Fibroblast of mammary gland (primary cell): ENCODE results near the gene PAPSS2.
"Not testable (repeated sequence)": the region's sequence is repeated elsewhere in the genome, so short reads cannot be mapped to it uniquely, and the experiment has no call there.

Experiments used
- DNase-seq: peaks from one replicate; pipeline ENCODE4 v3.0.0-alpha.2; 2010; ENCODE audit warnings: low read depth
- H3K4me3 ChIP-seq: 2 replicates; pipeline ENCODE4 v1.5.1; 2011; ENCODE audit warnings: low read depth, mild to moderate bottlenecking, low read length, moderate library complexity; ENCODE audit not compliant: control insufficient read depth
- TF ChIP-seq, protein P1 (sequence below): conservative IDR thresholded peaks from 2 replicates; pipeline ENCODE4 v1.5.1; 2011; ENCODE audit warnings: low read depth, low read length, inconsistent platforms; ENCODE audit not compliant: control insufficient read depth, insufficient read depth

Gene PAPSS2

DNA sequence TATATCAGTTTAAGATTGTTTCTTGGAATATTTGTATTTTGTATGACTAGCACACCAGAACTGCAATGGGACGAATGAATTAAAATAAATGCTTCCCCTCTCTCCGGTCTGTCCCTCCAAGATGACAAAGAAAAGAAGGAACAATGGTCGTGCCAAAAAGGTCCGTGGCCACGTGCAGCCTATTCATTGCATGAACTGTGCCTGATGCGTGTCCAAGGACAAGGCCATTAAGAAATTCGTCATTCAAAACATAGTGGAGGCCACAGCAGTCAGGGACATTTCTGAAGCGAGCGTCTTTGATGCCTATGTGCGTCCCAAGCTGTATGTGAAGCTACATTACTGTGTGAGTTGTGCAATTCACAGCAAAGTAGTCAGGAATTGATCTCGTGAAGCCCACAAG lies 17.2 kb upstream of the PAPSS2 start:
- no peak overlapping the region for H3K4me3 ChIP-seq
- TF ChIP-seq, protein P1, sequence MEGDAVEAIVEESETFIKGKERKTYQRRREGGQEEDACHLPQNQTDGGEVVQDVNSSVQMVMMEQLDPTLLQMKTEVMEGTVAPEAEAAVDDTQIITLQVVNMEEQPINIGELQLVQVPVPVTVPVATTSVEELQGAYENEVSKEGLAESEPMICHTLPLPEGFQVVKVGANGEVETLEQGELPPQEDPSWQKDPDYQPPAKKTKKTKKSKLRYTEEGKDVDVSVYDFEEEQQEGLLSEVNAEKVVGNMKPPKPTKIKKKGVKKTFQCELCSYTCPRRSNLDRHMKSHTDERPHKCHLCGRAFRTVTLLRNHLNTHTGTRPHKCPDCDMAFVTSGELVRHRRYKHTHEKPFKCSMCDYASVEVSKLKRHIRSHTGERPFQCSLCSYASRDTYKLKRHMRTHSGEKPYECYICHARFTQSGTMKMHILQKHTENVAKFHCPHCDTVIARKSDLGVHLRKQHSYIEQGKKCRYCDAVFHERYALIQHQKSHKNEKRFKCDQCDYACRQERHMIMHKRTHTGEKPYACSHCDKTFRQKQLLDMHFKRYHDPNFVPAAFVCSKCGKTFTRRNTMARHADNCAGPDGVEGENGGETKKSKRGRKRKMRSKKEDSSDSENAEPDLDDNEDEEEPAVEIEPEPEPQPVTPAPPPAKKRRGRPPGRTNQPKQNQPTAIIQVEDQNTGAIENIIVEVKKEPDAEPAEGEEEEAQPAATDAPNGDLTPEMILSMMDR = no peak
- no peak for DNase-seq

DNA sequence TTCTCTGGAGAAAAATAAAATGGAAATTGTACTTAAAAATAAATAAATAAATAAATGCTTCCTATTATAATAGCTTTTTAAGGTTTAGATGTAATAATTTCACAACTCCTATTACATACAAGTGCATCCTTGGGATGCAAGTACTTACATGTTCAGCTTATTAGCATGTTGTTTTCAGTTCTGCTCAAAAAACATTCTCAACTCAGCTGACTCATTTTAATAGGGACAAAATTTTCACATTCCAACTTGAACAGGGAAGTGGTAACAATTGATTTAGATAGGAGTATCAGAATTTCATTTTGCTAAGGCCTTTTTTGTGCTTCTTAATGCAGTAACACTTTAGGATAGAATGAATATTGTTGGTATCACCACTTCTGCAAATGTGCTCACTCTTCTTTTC lies 16.7 kb upstream of the PAPSS2 start:
- DNase-seq = no peak
- TF ChIP-seq, protein P1 = no peak
- H3K4me3 ChIP-seq = no peak overlapping the region

DNA sequence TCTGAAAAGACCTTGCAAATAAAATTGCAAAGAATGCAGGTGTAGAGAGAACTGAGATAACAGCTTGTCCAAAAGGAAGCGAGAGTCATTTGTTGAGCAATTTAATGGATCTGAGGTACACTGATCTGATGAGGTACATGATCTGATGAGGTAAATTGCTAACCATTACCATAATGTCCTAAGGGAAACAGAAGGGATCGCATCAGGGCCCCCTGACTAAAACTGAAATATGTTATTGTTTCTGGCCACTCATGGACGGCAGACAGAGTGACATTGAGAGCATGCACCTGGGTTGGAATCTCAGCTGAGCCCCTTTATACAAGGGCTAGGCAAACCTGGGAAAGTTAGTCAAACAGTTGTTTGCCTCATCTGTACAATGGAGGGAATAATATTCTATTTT lies 15.8 kb upstream of the PAPSS2 start:
- no peak for DNase-seq
- no peak overlapping the region for H3K4me3 ChIP-seq
- TF ChIP-seq, protein P1 = no peak

DNA sequence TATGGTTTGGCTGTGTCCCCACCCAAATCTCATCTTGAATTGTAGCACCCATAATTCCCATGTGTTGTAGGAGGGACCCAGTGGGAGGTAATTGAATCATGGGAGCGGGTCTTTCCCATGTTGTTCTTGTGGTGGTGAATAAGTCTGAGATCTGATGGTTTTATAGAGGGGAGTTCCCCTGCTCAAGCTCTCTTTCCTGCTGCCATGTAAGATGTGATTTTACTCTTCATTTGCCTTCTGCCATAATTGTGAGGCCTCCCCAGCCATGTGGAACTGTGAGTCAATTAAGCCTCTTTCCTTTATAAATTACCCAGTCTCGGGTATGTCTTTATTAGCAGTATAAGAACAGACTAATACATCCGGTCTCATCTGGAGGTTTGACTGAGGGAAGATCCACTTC lies 15.2 kb upstream of the PAPSS2 start:
- not testable (repeated sequence) for H3K4me3 ChIP-seq, DNase-seq

DNA sequence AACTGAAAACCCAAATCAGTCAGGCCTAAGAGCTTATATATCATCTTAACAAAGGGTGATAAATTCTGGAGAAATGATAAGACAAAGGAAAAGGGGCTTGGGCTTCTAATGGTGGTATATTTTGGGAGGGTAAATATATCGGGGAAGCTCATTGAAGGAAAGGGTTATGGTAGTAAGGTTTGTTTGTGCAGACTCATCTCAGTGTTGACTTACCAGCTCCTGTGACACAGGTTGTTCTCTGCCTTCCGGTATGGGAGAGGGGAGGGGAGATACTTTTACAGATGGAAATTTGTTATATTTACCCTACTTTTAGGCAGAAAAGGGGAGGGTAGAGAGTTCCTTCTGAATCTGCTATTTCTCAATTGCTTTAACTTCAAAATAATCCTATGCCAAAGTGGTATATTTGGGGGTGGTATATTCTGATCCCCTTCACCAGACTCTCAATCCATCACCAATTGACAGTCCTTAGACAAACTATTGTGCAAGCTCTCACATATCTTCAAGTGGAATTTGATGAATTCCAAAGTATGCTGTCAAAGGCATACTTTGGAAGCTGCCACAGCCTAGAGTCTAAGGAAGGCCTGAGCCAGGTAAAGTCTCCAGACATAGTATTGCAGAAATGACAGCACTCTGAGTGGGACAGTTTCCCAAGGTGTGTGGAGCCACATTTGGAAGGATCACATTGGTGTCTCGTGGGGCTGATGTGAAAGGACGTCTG lies 13.3 kb upstream of the PAPSS2 start:
- H3K4me3 ChIP-seq = no peak overlapping the region
- TF ChIP-seq, protein P1 = no peak
- no peak for DNase-seq

DNA sequence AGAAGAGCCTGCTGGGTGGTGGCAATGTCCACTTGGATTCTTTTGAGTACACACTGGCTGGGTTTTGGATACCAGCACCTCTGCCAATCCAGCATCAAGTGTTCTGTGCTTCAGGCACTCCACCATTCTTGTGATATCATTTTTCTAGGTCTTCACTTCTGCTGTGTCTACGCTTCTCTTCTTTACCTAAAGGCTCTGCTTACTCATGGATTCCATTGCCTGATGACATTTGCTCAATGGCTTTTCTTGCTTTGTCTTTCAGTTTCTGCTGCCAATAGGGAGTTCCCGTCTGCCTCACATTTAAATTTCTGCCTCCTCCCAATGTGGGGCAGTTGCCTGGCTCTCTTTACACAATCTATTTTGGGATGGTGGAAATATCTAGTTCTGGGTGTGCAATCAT lies 12.7 kb upstream of the PAPSS2 start:
- no peak for DNase-seq
- TF ChIP-seq, protein P1 = no peak
- no peak overlapping the region for H3K4me3 ChIP-seq

DNA sequence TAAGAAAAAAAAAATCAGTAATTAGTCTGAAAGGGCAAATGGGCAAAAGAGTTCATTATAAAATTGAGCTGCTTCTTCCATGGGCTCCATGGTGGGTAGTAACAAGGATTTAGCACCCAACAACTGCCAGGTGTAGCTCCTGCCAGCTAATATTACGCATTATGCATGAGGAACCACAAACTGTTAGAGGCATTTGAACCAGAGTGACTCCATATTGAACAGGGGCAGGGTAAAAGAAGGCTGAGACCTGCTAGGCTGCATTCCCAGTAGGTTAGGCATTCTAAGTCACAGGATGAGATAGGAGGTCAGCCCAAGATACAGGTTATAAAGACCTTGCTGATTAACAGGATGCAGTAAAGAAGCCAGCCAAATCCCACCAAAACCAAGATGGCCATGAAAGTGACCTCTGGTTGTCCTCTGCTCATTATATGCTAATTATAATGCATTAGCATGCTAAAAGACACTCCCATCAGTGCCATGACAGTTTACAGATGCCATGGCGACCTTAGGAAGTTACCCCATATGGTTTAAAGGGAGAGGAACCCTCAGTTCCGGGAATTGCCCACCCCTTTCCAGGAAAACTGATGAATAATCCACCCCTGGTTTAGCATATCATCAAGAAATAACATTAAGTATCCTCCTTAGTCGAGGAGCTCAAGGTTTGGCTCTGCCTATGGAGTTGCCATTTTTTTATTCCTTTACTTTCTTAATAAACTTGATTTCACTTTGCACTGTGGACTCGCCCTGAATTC lies 8.7 kb upstream of the PAPSS2 start:
- DNase-seq = no peak
- H3K4me3 ChIP-seq = no peak overlapping the region
- TF ChIP-seq, protein P1 = no peak
